Naive B cell (primary cell): Measurements from ENCODE around the gene CHN2. TPM values are rescaled to one million over a fixed set of nuclear protein-coding genes. Genes with fewer than 3 reads are reported as not detected.
"Not testable (repeated sequence)": the region's sequence is repeated elsewhere in the genome, so short reads cannot be mapped to it uniquely, and the experiment has no call there.

Experiments
- ATAC-seq, 2 donors: fragments of 150-1000 bp; cut with Tn5 transposase; 2 replicates each; pipeline ENCODE4 v1.10.0; 2021; ENCODE audit warnings: low read depth in 2 of 2, mild to moderate bottlenecking in 2 of 2, moderate library complexity in 2 of 2
- DNase-seq: peaks from one replicate; pipeline ENCODE4 v3.0.0; 2022
- H3K27ac Mint-ChIP-seq, 6 donors: one replicate each; pipeline ENCODE4 v1.8.0; 2020 to 2022; ENCODE audit warnings: mild to moderate bottlenecking in 6 of 6, mixed read lengths in 6 of 6, moderate library complexity in 5 of 6, inconsistent platforms in 2 of 6
- H3K27me3 Mint-ChIP-seq, 3 donors: one replicate each; pipeline ENCODE4 v1.8.0; 2021 to 2022; ENCODE audit warnings: mixed read lengths in 3 of 3, mild to moderate bottlenecking in 1 of 3
- H3K36me3 Mint-ChIP-seq, 2 donors: one replicate each; pipeline ENCODE4 v1.8.0; 2020 to 2022; ENCODE audit warnings: mixed read lengths in 2 of 2, inconsistent platforms in 1 of 2, mild to moderate bottlenecking in 1 of 2
- H3K4me1 Mint-ChIP-seq, 3 donors: one replicate each; pipeline ENCODE4 v1.8.0; 2020 to 2022; ENCODE audit warnings: mixed read lengths in 3 of 3, inconsistent platforms in 1 of 3, mild to moderate bottlenecking in 1 of 3, moderate library complexity in 1 of 3
- H3K4me3 Mint-ChIP-seq, 8 donors: one replicate each; pipeline ENCODE4 v1.8.0; 2020 to 2022; ENCODE audit warnings: mild to moderate bottlenecking in 8 of 8, mixed read lengths in 8 of 8, moderate library complexity in 8 of 8, inconsistent platforms in 2 of 8
- H3K9me3 Mint-ChIP-seq, 7 donors: one replicate each; pipeline ENCODE4 v1.8.0; 2020 to 2022; ENCODE audit warnings: mixed read lengths in 7 of 7, mild to moderate bottlenecking in 5 of 7, inconsistent platforms in 2 of 7, moderate library complexity in 1 of 7
- polyA plus RNA-seq, 6 donors: library from polyadenylated mRNA; unstranded; fragments of 300-500 nt; fragmentation: Illumina TruSeq; gene quantifications; one replicate each; pipeline ENCODE4 v1.2.3, GENCODE V29; 2021; ENCODE audit warnings: low read depth in 6 of 6

CHN2 gene
- polyA plus RNA-seq, 6 donors from 2014 or later = 0.27 TPM; not detected in 5

DNA sequence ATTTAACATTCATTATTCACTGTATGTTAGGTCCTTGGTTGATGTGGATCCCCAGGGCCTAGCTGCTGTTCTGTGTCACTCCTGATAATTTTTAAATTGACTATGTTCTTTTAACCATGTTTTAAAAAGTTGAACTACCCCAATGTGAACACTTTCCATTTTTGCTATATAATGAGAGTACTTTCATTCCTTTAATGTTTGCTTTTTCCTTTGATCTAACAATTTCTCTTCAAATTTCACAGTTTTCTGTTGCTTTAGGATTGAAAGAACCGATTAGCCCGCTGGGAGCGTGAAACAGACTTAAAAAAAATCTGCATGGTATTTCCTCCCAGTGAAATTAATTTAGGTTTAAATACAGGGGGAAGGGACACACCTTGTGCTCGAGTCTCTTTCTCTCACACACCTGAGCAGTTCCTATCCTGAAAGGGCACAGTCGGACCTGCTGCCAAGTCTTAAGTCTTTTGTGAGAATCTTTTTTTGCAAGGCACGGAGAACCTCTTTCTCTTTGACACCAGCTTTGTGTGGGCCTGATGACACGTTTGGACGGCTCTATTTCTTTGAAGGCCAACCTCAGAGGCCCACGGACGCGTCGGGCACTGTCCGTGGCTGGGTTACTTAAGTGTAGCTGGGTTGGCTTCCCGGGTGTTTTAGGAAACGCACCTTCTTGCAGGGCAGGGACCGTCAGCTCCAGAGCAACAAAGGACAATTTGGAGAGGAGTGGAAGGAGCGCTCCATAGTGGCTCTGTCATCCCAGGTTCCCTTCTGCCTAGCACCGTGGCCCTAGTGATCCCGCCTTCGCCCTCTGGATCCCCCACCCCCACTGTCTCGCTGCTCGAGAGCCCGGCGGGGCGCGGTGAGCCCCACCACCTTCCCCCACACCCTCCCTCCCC, 1.0 kb upstream of the CHN2 start:
- Mint-ChIP-seq H3K27me3 (peaks cover 63 to 88% (median 75%) of the 10 kb centered on the region in 3 donors), H3K4me3 (peak overlapping the region in 7 of 8 donors; percentile 17 to 82 (median 64)), H3K9me3 (no peaks in the 10 kb centered on the region), H3K4me1 (peaks cover 11 to 21% (median 18%) of the 10 kb centered on the region in 3 donors), H3K36me3 (no peaks in the 10 kb centered on the region), H3K27ac (peak overlapping the region in 2 of 6 donors; percentile 4 to 28)
- DNase-seq (no peak), ATAC-seq (no peak)

GRCh38 chr7:29194206-29194593, 375 bp upstream of the CHN2 start:
- DNase-seq (no peak), ATAC-seq (no peak)
- H3K4me3 Mint-ChIP-seq = peak overlapping the region in 5 of 8 donors; percentile 54 to 79 (median 62)
- H3K27ac Mint-ChIP-seq = no peak overlapping the region
- no peaks in the 10 kb centered on the region for H3K36me3 Mint-ChIP-seq
- H3K27me3 Mint-ChIP-seq = peaks cover 68 to 82% (median 70%) of the 10 kb centered on the region in 3 donors
- H3K4me1 Mint-ChIP-seq = peaks cover 11 to 21% (median 18%) of the 10 kb centered on the region in 3 donors
- H3K9me3 Mint-ChIP-seq = no peaks in the 10 kb centered on the region

GRCh38 chr7:29196191-29196590, 1.6 kb downstream of the CHN2 start:
- Mint-ChIP-seq H3K9me3 (no peaks in the 10 kb centered on the region), H3K27ac (no peak overlapping the region), H3K36me3 (no peaks in the 10 kb centered on the region), H3K27me3 (peaks cover 53 to 68% (median 66%) of the 10 kb centered on the region in 3 donors), H3K4me1 (peaks cover 8 to 21% (median 16%) of the 10 kb centered on the region in 3 donors), H3K4me3 (peak overlapping the region in 3 of 8 donors; percentile 15 to 86 (median 33))
- ATAC-seq = no peak
- DNase-seq = no peak

- DNase-seq = no peak
- Mint-ChIP-seq H3K27ac (no peak overlapping the region), H3K36me3 (no peaks in the 10 kb centered on the region), H3K27me3 (peaks cover 50 to 62% (median 60%) of the 10 kb centered on the region in 3 donors), H3K4me1 (peaks cover 8 to 21% (median 16%) of the 10 kb centered on the region in 3 donors), H3K9me3 (no peaks in the 10 kb centered on the region), H3K4me3 (peak overlapping the region in 1 of 8 donors; percentile 15)
- ATAC-seq = no peak
Observed at GRCh38 chr7:29196971-29197595, 2.5 kb downstream of the CHN2 start.

- H3K4me3 Mint-ChIP-seq = no peak overlapping the region
- H3K4me1 Mint-ChIP-seq = peaks cover 10 to 21% (median 16%) of the 10 kb centered on the region in 3 donors
- H3K27ac Mint-ChIP-seq = no peak overlapping the region
- peaks cover 42 to 54% (median 52%) of the 10 kb centered on the region in 3 donors for H3K27me3 Mint-ChIP-seq
- ATAC-seq (no peak), DNase-seq (no peak)
- no peaks in the 10 kb centered on the region for H3K9me3 Mint-ChIP-seq
- H3K36me3 Mint-ChIP-seq = no peaks in the 10 kb centered on the region
Observed at GRCh38 chr7:29197916-29198315, 3.3 kb downstream of the CHN2 start.

- Mint-ChIP-seq H3K4me1 (peaks cover 10 to 15% (median 11%) of the 10 kb centered on the region in 3 donors), H3K27ac (no peak overlapping the region), H3K27me3 (peaks cover 34 to 45% (median 35%) of the 10 kb centered on the region in 3 donors), H3K9me3 (no peaks in the 10 kb centered on the region), H3K4me3 (no peak overlapping the region), H3K36me3 (no peaks in the 10 kb centered on the region)
- DNase-seq (no peak), ATAC-seq (no peak)
Observed at GRCh38 chr7:29199776-29200175, 5.2 kb downstream of the CHN2 start.

DNA sequence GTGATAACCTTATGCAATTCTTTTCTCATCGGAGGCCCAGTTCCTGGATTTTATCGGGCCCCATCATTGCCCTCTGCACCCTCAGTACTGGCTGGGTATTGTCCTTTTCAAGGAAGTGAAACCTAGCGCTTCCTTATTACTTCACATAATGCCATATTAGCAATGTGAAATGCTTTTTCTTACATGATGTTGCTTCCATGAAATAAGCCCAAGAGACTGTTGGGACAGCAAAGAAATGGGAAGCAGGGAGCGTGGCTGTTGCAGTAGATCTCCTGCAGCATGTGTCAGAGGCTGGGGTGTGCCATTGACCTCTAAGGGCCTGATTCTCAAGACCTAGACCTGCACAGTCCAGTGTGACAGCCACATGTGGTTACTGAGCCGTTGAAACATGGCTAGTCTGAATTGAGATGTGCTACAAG, 8.1 kb downstream of the CHN2 start:
- H3K4me1 Mint-ChIP-seq = peaks cover 0 to 3% (median 0%) of the 10 kb centered on the region in 3 donors
- DNase-seq = peak; percentile 3
- H3K9me3 Mint-ChIP-seq = no peaks in the 10 kb centered on the region
- peak; percentile 52 to 61 for ATAC-seq
- no peaks in the 10 kb centered on the region for H3K36me3 Mint-ChIP-seq
- no peak overlapping the region for H3K4me3 Mint-ChIP-seq
- peaks cover 9 to 16% (median 10%) of the 10 kb centered on the region in 3 donors for H3K27me3 Mint-ChIP-seq
- H3K27ac Mint-ChIP-seq = no peak overlapping the region

- Mint-ChIP-seq H3K27ac (no peak overlapping the region), H3K9me3 (no peaks in the 10 kb centered on the region), H3K4me1 (peaks cover 0 to 3% (median 0%) of the 10 kb centered on the region in 3 donors), H3K4me3 (no peak overlapping the region), H3K27me3 (peaks cover 0 to 11% (median 3%) of the 10 kb centered on the region in 3 donors), H3K36me3 (no peaks in the 10 kb centered on the region)
- DNase-seq (no peak), ATAC-seq (no peak)
Observed at GRCh38 chr7:29204491-29205272, 10.1 kb downstream of the CHN2 start.

DNA sequence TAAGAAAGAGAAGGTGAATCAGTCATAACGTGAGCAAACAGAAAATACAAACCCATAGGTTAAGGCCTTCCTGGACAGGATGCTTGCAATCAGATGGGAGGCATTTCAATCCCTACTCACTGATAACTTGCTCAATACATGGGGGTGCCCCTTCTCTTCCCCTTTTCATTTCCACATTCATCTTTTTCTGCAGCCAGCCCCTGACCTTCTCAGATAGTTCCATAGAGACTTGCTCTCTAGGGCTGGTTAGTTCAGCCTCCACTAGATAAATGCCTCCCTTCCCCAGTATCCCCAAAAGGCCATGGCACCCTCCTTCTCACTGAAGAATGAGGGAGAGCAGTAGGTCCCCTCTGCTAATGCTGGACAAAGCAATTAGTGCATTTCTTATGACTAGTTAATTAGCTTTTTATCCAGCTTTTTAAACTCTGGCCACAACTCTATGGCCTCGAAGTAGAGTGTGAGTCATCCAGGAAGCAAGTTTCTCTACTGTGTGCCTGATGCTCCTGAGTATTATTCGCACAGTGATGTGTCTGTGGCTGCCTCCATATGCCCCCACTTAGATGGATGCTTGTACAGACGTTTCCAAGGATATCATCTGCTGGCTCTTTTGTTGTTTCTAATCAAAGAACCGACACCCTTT, 12.7 kb downstream of the CHN2 start:
- H3K4me3 Mint-ChIP-seq = no peak overlapping the region
- H3K27ac Mint-ChIP-seq = no peak overlapping the region
- no peaks in the 10 kb centered on the region for H3K9me3 Mint-ChIP-seq
- no peak for DNase-seq
- H3K4me1 Mint-ChIP-seq = peaks cover 0 to under 1% (median 0%) of the 10 kb centered on the region in 3 donors
- no peaks in the 10 kb centered on the region for H3K27me3 Mint-ChIP-seq
- ATAC-seq = no peak
- no peaks in the 10 kb centered on the region for H3K36me3 Mint-ChIP-seq

- no peak for DNase-seq
- H3K4me1 Mint-ChIP-seq = no peaks in the 10 kb centered on the region
- ATAC-seq = no peak
- no peaks in the 10 kb centered on the region for H3K9me3 Mint-ChIP-seq
- no peaks in the 10 kb centered on the region for H3K36me3 Mint-ChIP-seq
- H3K27ac Mint-ChIP-seq = no peak overlapping the region
- H3K27me3 Mint-ChIP-seq = no peaks in the 10 kb centered on the region
- no peak overlapping the region for H3K4me3 Mint-ChIP-seq
Observed at GRCh38 chr7:29208410-29209250, 14.1 kb downstream of the CHN2 start.

GRCh38 chr7:29209745-29210144, 15.2 kb downstream of the CHN2 start:
- Mint-ChIP-seq H3K4me1 (no peaks in the 10 kb centered on the region), H3K27ac (no peak overlapping the region), H3K36me3 (no peaks in the 10 kb centered on the region), H3K9me3 (no peaks in the 10 kb centered on the region), H3K4me3 (no peak overlapping the region), H3K27me3 (peaks cover 0 to 4% (median 0%) of the 10 kb centered on the region in 3 donors)
- DNase-seq (no peak), ATAC-seq (no peak)

DNA sequence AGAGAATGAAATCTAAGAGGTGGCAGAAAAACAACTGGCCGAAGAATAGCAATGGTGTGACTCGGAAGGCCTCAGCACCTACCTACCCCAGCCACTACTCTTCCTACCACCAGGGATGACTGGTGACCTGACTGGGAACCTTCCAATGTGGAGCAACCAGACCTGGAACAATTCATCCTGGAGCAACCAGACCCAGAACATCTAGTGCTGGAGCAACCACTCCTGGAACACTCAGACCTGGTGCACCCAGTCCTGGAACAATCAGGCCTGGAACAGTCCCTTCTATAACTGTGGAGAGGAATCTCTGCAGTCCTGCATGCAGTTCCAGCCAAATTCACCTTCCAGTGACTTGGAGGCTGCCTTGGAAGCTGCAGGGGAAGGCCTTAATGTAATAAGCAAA, 18.2 kb downstream of the CHN2 start:
- H3K27me3 Mint-ChIP-seq = peaks cover 5 to 15% (median 11%) of the 10 kb centered on the region in 3 donors
- ATAC-seq, H3K27ac Mint-ChIP-seq, H3K4me3 Mint-ChIP-seq, H3K36me3 Mint-ChIP-seq, DNase-seq, H3K9me3 Mint-ChIP-seq, H3K4me1 Mint-ChIP-seq: not testable (repeated sequence)
